22Rv1 (cell line): ENCODE results near the gene KIN.

ENCODE experiments used
- H3K27ac ChIP-seq: fragments of 450-650 bp; 2 replicates; pipeline ENCODE4 v1.5.1; 2017
- CTCF ChIP-seq: fragments of 450-650 bp; IDR thresholded peaks from 2 replicates; pipeline ENCODE4 v1.5.1; 2017; ENCODE audit warnings: mild to moderate bottlenecking
- ZFX ChIP-seq: fragments of 450-650 bp; IDR thresholded peaks from 2 replicates; pipeline ENCODE4 v1.6.1; 2017; ENCODE audit warnings: antibody characterized with exemption, borderline replicate concordance

KIN gene

GRCh38 chr10:7811000-7811399, 23.2 kb upstream of the KIN start:
- H3K27ac ChIP-seq = peak overlapping the region; percentile 32; the same call in 1 of the 2 replicates
- TF ChIP-seq CTCF = no peak
- no peak for TF ChIP-seq ZFX

GRCh38 chr10:7810443-7810842, 22.6 kb upstream of the KIN start:
- H3K27ac ChIP-seq = no peak overlapping the region
- TF ChIP-seq ZFX (no peak), CTCF (no peak)

- H3K27ac ChIP-seq = no peak overlapping the region
- TF ChIP-seq ZFX = no peak
Observed at GRCh38 chr10:7808686-7809267, 21.0 kb upstream of the KIN start.

- TF ChIP-seq ZFX (no peak), CTCF (no peak)
- no peak overlapping the region for H3K27ac ChIP-seq
Observed at GRCh38 chr10:7804741-7805140, 16.9 kb upstream of the KIN start.

- H3K27ac ChIP-seq = no peak overlapping the region
- no peak for TF ChIP-seq CTCF
- TF ChIP-seq ZFX = no peak
Observed at GRCh38 chr10:7804216-7804615, 16.4 kb upstream of the KIN start.

GRCh38 chr10:7802606-7803005, 14.8 kb upstream of the KIN start:
- no peak overlapping the region for H3K27ac ChIP-seq
- TF ChIP-seq ZFX (no peak), CTCF (no peak)

GRCh38 chr10:7797582-7797981, 9.8 kb upstream of the KIN start:
- TF ChIP-seq CTCF (no peak), ZFX (no peak)
- no peak overlapping the region for H3K27ac ChIP-seq

GRCh38 chr10:7795605-7796004, 7.8 kb upstream of the KIN start:
- no peak overlapping the region for H3K27ac ChIP-seq
- TF ChIP-seq CTCF (no peak), ZFX (no peak)
